HL-60 (cell line): ENCODE results near the gene AGBL4.

Source experiments
- CTCF ChIP-seq: IDR thresholded peaks from one replicate; pipeline ENCODE4 v1.5.1; 2011; ENCODE audit warnings: low read length, control low read depth, inconsistent platforms; ENCODE audit not compliant: insufficient read depth
- GABPA ChIP-seq: IDR thresholded peaks from 2 replicates; pipeline ENCODE4 v1.6.1; 2012; ENCODE audit warnings: low read depth
- SPI1 ChIP-seq: IDR thresholded peaks from 2 replicates; pipeline ENCODE4 v1.6.1; 2012; ENCODE audit warnings: low read depth, mild to moderate bottlenecking, borderline replicate concordance

GRCh38 chr1:49448200-49448599 lies 575.6 kb downstream of the AGBL4 start:
- no peak for TF ChIP-seq CTCF
- no peak for TF ChIP-seq GABPA
- TF ChIP-seq SPI1, result no peak
